ENCODE data around the gene ATF4. TPM values are rescaled to one million over a fixed set of nuclear protein-coding genes. Genes with fewer than 3 reads are reported as not detected.
A peak's percentile ranks its signal among the peaks of the same experiment; 100 is the strongest.

Gene ATF4
- total and polyA plus RNA-seq, 2 of the 13 experiments (the other 11 are each of a cell fraction or from before 2014, with no cell fraction given), result 486 to 1,297 TPM

- TF ChIP-seq ZNF484 (CRISPR knock-in tag; IDR thresholded peaks at IDR 0.05; ENCODE audit: borderline replicate concordance, low read depth), result no peak
- TF ChIP-seq SIN3B (IDR thresholded peaks at IDR 0.05; ENCODE audit: low read length), result peak; percentile 49; the same call in 1 of the 2 replicates
- no peak; the same call in 1 of the 2 replicates for TF ChIP-seq ZBTB44 (CRISPR knock-in tag; IDR thresholded peaks at IDR 0.05)
- TF ChIP-seq ZFAT (CRISPR knock-in tag; conservative IDR thresholded peaks at IDR 0.05), result no peak
- no peak for TF ChIP-seq ZNF34 (CRISPR knock-in tag; IDR thresholded peaks at IDR 0.05; ENCODE audit: borderline replicate concordance)
- no peak for TF ChIP-seq ZBTB3 (CRISPR knock-in tag; IDR thresholded peaks at IDR 0.05; ENCODE audit: borderline replicate concordance, low read depth)
- TF ChIP-seq ZMAT5 (CRISPR knock-in tag; IDR thresholded peaks at IDR 0.05; ENCODE audit: borderline replicate concordance, low read depth), result no peak
- no peak for TF ChIP-seq FOXO1 (CRISPR knock-in tag; IDR thresholded peaks at IDR 0.05)
- no peak for TF ChIP-seq SNRNP70 (IDR thresholded peaks at IDR 0.05; ENCODE audit: low read depth, low read length)
- TF ChIP-seq DZIP1 (CRISPR knock-in tag; IDR thresholded peaks at IDR 0.05), result no peak
- TF ChIP-seq HOXA3 (CRISPR knock-in tag; IDR thresholded peaks at IDR 0.05), result peak; percentile 96
These were observed 12.1 kb downstream of the ATF4 start, which contains the start of gene RPS19BP1 (continued) for GRCh38 chr22:39532215-39533073.

Data from HepG2 (cell line).